GM19043 (cell line): Measurements from ENCODE around the gene SIX2.

ENCODE experiments used
- ATAC-seq: cut with Tn5 transposase; IDR thresholded peaks from one replicate; pipeline ENCODE4 v1.9.1; 2021; ENCODE audit warnings: low read depth; ENCODE audit not compliant: unreplicated experiment

Gene SIX2

GRCh38 chr2:44970846-44971450, 38.3 kb downstream of the SIX2 start:
- ATAC-seq, result no peak

DNA sequence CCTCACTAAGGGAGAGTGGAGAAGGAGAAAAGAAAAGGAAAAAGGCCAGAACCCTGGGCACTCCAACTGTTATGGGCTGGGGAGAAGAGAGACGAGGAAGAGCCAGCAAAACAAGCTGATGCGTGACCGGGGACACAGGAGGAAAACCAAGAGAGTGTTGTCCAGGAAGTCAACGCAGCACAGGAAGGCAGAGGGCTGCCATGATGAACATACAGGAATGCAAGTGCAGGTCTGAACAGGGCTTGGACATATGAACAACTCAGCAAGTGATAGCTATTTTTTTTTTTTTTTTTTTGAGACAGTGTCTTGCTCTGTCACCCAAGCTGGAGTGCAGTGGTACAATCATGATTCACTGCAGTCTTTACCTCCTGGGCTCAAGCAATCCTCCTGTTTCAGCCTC, 39.3 kb downstream of the SIX2 start:
- ATAC-seq, result no peak

DNA sequence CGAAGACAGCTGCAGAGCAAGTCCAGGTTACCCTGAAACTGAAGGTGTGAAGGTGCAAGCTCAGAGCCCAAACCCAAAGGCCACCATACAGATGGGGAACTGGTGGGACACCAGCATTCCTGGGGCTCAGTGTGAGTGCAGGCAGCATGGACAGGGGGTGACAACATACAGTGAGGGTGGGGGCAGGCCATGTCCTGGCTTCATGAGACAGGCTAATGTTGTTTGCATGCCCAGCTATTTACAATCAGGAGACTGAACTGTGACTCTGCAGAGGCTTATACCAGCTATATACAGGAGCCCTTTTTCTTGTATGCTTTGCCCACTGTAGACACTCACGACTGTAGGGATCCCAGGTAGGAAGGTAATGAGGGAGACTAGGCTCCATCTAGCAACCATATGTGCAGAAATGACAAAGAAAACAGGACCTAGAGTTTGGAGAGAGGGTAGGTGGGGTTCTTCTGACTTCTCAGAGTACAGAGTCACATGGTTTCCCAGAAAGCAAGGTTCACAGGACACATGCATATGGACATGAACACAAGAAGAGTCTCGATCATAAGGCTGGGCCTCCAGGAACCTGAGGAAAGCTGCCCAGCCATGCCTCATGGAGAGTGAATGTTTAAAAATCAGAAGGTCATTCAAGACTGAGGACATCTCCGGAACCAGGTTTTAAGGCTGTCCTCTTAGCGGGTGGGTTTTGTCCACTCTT, 41.4 kb downstream of the SIX2 start:
- ATAC-seq, result no peak

DNA sequence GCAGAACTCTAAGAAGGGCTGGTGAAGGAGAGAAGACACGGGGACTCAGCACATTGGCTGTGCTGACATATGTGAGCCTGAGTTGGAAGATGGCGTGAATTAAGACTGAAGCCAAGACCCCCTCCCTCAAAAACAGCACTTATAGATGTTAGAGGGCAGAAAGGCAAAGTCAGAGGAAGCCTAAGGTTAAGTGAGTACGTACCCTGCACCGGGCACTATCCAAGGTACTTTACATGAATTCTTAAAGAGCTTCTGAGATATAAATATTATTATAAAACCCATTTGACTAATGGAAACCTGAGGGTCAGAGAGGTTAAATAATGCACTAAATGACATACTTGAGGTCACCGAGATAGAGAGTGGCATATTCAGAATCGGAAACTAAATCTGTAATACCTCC, 42.2 kb downstream of the SIX2 start:
- no peak for ATAC-seq

GRCh38 chr2:44965684-44966083, 43.6 kb downstream of the SIX2 start:
- no peak for ATAC-seq

GRCh38 chr2:44964752-44965236, 44.5 kb downstream of the SIX2 start:
- no peak for ATAC-seq

DNA sequence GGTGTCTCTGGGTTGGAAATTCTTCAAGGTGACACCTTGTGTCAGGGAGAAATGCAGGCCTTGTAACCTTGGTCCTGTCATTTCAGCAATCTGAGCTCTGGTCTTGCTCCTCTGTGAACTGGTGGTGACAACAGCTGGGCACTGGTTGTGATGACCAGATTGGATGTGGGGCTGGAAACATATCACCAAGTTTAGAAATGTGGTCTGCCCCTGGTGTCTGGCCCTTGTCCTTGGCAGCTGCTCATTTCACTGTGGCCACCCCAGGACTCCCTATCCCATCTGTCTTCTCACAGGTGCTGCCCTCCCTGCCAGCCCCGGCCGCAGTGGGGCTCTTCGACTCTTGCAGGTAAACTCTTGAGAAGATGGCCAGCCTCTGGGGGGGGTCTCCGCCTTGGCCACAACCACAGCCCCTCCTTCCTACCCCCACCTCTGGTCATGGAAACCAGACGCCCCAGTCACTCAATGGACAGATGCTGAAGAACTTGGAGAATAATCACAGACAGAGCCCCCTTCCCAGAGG, 47.0 kb downstream of the SIX2 start:
- no peak for ATAC-seq

- ATAC-seq, result no peak
Observed at GRCh38 chr2:44960871-44961270, 48.4 kb downstream of the SIX2 start.

DNA sequence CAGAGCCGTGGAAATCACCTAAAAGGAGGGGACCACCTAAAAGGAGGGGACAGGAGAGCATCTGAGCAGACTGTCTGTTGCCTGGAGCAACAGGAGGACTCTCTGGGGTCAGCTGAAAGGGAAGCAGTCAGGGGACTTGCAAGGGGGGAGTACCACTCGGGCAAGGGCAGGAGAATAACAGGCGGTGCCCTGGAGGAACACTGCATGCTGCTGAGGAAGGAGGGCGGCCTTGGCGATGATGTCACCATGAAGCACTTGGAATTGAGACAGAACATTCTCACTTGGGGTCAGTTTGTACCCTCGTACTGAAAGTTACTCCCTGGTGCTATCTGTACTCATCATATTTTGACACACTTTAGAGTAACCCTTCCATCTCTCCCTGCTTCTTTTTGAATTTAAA, 49.4 kb downstream of the SIX2 start:
- ATAC-seq, result no peak

DNA sequence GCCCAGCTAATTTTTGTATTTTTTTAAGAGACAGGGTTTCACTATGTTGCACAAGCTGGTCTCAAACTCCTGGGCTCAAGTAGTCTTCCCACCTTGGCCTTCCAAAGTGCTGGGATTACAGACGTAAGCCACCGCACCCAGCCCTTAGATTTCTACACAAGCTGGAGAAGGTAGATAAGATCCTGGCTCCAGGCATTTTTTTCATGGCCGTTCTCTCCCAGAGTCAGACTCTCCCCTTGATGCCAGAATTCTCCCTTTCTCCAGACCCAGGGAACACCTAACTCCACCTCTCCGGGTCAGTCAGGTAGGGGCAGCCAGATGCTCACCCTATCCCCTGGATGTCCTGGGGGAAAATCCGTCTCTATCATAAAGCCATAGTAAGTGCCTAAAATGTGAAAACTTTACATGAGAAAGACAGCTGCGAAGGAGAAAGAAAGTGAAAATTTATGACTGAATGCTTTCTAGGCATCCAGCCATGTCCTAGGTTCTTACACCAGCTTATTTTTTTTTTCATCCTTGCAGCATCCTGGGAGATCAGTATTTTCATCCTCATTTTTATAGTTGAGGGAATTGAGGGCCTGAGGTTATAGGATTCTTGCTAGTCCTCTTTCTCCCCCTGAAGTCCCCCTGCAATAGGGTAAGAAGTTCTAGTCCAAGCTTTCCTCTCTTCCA, 51.5 kb downstream of the SIX2 start:
- no peak for ATAC-seq

DNA sequence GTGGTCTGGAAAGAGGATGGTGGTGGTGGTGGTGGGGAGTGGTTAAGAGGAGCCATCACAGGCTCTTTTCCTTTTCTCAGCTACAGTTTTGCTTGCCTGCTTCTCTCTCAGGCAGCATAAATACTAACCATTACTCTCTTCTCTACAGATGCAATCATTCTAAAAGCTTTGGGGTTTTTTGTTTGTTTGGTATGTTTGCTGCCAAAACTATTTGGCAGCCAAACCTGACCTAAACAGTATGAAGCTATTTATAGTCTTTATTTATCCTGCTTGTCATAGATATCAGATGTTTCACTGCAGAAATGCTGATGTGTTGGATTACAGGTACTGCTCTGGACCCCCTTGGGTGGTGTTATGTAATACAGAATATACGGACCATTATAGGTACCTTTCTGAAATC, 52.4 kb downstream of the SIX2 start:
- ATAC-seq, result no peak

GRCh38 chr2:44955593-44956392, 53.5 kb downstream of the SIX2 start:
- no peak for ATAC-seq
